Measurements from ENCODE around the gene CRYBG1.

DNA sequence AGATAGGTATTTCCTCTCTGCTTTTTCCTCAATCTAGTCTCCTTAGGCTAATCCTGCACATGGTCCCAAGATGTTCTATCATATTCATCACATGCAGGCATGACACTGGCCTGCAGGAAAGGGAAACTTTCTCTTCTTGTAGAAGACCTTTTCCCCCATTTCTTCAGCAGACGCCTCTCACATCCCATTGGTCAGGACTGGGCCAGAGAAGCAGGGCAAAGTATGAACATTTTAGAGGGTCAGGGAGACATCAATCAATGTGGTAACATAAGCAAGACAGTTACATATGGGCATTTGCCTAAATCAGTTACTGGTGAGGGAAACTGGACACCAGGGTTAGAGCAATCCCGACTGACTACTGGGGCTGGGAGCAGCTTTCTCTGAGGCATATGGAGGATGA, 90.1 kb downstream of the CRYBG1 start:
- TF ChIP-seq, protein P1, sequence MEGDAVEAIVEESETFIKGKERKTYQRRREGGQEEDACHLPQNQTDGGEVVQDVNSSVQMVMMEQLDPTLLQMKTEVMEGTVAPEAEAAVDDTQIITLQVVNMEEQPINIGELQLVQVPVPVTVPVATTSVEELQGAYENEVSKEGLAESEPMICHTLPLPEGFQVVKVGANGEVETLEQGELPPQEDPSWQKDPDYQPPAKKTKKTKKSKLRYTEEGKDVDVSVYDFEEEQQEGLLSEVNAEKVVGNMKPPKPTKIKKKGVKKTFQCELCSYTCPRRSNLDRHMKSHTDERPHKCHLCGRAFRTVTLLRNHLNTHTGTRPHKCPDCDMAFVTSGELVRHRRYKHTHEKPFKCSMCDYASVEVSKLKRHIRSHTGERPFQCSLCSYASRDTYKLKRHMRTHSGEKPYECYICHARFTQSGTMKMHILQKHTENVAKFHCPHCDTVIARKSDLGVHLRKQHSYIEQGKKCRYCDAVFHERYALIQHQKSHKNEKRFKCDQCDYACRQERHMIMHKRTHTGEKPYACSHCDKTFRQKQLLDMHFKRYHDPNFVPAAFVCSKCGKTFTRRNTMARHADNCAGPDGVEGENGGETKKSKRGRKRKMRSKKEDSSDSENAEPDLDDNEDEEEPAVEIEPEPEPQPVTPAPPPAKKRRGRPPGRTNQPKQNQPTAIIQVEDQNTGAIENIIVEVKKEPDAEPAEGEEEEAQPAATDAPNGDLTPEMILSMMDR (IDR thresholded peaks at IDR 0.05) = no peak
- no peak for TF ChIP-seq EZH2 (IDR thresholded peaks at IDR 0.05; ENCODE audit: borderline replicate concordance, insufficient read depth, low read depth, low read length, poor library complexity, severe bottlenecking)

Measured in B cell (primary cell).